Vagina (tissue), 2 donors: ENCODE data around the gene MIEF1. TPM values are rescaled to one million over a fixed set of nuclear protein-coding genes. Genes with fewer than 3 reads are reported as not detected.

Experiments used
- DNase-seq, 2 donors: peaks; one replicate each; pipeline ENCODE4 v3.0.0-alpha.2; 2017; ENCODE audit errors: extremely low spot score in 2 of 2
- H3K27ac ChIP-seq: fragments of 200-600 bp; sonication (generic); one replicate; pipeline ENCODE4 v1.5.1; 2019
- H3K27me3 ChIP-seq: fragments of 200-600 bp; sonication (generic); one replicate; pipeline ENCODE4 v1.5.1; 2019
- H3K36me3 ChIP-seq, 2 donors: fragments of 200-600 bp; sonication (generic); one replicate each; pipeline ENCODE4 v1.5.1; 2017 to 2019
- H3K4me1 ChIP-seq: fragments of 200-600 bp; sonication (generic); one replicate; pipeline ENCODE4 v1.5.1; 2019
- H3K4me3 ChIP-seq, 2 donors: fragments of 200-600 bp; sonication (generic); 1 replicate in 1 of 2; 2 replicates in 1 of 2; pipeline ENCODE4 v1.5.1; 2016 to 2019
- H3K9me3 ChIP-seq: fragments of 200-600 bp; sonication (generic); one replicate; pipeline ENCODE4 v1.5.1; 2019
- CTCF ChIP-seq, 3 experiments: fragments of 450-650 bp in 2 of 3; fragments of 200-600 bp in 1 of 3; sonication (generic) in 1 of 3; IDR thresholded peaks; one replicate each; pipeline ENCODE4 v1.5.1; 2017 to 2019; ENCODE audit warnings: antibody characterized with exemption in 3 of 3, mild to moderate bottlenecking in 2 of 3, moderate library complexity in 2 of 3
- POLR2A ChIP-seq, 2 donors: fragments of 450-650 bp; IDR thresholded peaks; one replicate each; pipeline ENCODE4 v1.6.1; 2017; ENCODE audit warnings: antibody characterized with exemption in 2 of 2, mild to moderate bottlenecking in 2 of 2, moderate library complexity in 2 of 2
- POLR2AphosphoS5 ChIP-seq, 2 donors: sonication (generic); formaldehyde crosslinking; IDR thresholded peaks; one replicate each; pipeline ENCODE4 v1.9.0; 2017; ENCODE audit warnings: antibody characterized with exemption in 2 of 2, mild to moderate bottlenecking in 2 of 2, low read depth in 1 of 2; ENCODE audit not compliant: insufficient read depth in 1 of 2
- intact Hi-C: fragments of 100-400 bp; cut with DNase I; formaldehyde crosslinking; loops from one replicate; pipeline ENCODE4 v1.15.1; 2023
- total RNA-seq: library from RNA; depleted of rRNA; stranded (reverse); fragments of >200 nt; gene quantifications from one replicate; pipeline ENCODE4 v1.2.3, GENCODE V29; 2016

The MIEF1 gene
- total RNA-seq, 1 donor from 2014 or later, result 18.9 TPM

GRCh38 chr22:39482768-39483167, 19.3 kb upstream of the MIEF1 start:
- Histone ChIP-seq H3K4me1 (no peaks in the 10 kb centered on the region), H3K27me3 (no peaks in the 10 kb centered on the region), H3K9me3 (no peaks in the 10 kb centered on the region), H3K27ac (no peak overlapping the region), H3K36me3 (no peaks in the 10 kb centered on the region), H3K4me3 (no peak overlapping the region)
- intact Hi-C loops, result no loop called here
- DNase-seq, result no peak
- TF ChIP-seq CTCF (IDR thresholded peaks at IDR 0.05) (no peak), POLR2A (IDR thresholded peaks at IDR 0.05) (no peak), POLR2AphosphoS5 (IDR thresholded peaks at IDR 0.05; ENCODE audit: insufficient read depth in 1 of 2, low read depth in 1 of 2) (no peak)

DNA sequence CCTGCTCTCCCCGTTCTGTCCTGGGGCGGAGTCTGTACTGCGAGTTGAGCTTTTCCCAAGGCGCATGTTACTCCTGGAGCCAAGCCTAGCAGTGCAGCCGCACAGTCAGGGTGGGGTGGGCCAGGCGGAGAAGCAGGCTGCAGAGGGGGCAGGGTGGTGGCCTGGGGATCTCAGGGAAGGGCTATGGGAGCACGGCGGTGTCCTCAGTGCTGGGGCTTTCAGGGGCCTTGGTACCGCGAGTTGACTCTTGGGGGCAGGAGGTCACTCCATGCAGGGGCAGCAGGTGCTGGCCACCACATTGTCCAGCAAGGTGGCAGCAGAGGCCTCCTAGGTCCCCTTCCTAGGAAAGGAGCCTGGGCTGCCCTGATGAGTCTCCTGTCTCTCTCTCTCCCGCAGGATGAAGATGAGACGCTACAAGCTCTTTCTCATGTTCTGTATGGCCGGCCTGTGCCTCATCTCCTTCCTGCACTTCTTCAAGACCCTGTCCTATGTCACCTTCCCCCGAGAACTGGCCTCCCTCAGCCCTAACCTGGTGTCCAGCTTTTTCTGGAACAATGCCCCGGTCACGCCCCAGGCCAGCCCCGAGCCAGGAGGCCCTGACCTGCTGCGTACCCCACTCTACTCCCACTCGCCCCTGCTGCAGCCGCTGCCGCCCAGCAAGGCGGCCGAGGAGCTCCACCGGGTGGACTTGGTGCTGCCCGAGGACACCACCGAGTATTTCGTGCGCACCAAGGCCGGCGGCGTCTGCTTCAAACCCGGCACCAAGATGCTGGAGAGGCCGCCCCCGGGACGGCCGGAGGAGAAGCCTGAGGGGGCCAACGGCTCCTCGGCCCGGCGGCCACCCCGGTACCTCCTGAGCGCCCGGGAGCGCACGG, 14.9 kb upstream of the MIEF1 start:
- no peak for DNase-seq
- TF ChIP-seq POLR2A (IDR thresholded peaks at IDR 0.05) (no peak), CTCF (IDR thresholded peaks at IDR 0.05) (no peak), POLR2AphosphoS5 (IDR thresholded peaks at IDR 0.05; ENCODE audit: insufficient read depth in 1 of 2, low read depth in 1 of 2) (no peak)
- Histone ChIP-seq H3K36me3 (no peaks in the 10 kb centered on the region), H3K4me1 (no peaks in the 10 kb centered on the region), H3K9me3 (no peaks in the 10 kb centered on the region), H3K27ac (no peak overlapping the region), H3K4me3 (no peak overlapping the region), H3K27me3 (no peaks in the 10 kb centered on the region)
- intact Hi-C loops, result no loop called here

GRCh38 chr22:39487826-39488520, 14.1 kb upstream of the MIEF1 start:
- intact Hi-C loops, result no loop called here
- Histone ChIP-seq H3K4me3 (no peak overlapping the region), H3K9me3 (no peaks in the 10 kb centered on the region), H3K4me1 (no peaks in the 10 kb centered on the region), H3K27me3 (no peaks in the 10 kb centered on the region), H3K36me3 (no peaks in the 10 kb centered on the region), H3K27ac (no peak overlapping the region)
- TF ChIP-seq POLR2A (IDR thresholded peaks at IDR 0.05), result no peak
- TF ChIP-seq POLR2AphosphoS5 (IDR thresholded peaks at IDR 0.05; ENCODE audit: insufficient read depth in 1 of 2, low read depth in 1 of 2), result no peak
- no peak for TF ChIP-seq CTCF (IDR thresholded peaks at IDR 0.05)
- no peak for DNase-seq

DNA sequence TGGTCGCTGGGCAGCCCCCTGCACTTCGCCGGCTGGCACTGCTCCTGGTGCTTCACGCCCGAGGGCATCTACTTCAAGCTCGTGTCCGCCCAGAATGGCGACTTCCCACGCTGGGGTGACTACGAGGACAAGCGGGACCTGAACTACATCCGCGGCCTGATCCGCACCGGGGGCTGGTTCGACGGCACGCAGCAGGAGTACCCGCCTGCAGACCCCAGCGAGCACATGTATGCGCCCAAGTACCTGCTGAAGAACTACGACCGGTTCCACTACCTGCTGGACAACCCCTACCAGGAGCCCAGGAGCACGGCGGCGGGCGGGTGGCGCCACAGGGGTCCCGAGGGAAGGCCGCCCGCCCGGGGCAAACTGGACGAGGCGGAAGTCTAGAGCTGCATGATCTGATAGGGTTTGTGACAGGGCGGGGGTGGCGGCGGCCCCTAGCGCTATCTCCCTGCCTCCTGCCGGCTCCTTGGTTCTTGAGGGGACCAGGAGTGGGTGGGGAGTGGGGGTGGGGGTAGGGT, 13.5 kb upstream of the MIEF1 start:
- no peak for TF ChIP-seq CTCF (IDR thresholded peaks at IDR 0.05)
- TF ChIP-seq POLR2A (IDR thresholded peaks at IDR 0.05), result no peak
- TF ChIP-seq POLR2AphosphoS5 (IDR thresholded peaks at IDR 0.05; ENCODE audit: insufficient read depth in 1 of 2, low read depth in 1 of 2), result no peak
- H3K9me3 ChIP-seq, result no peaks in the 10 kb centered on the region
- no peak for DNase-seq
- H3K36me3 ChIP-seq, result no peaks in the 10 kb centered on the region
- H3K27me3 ChIP-seq, result no peaks in the 10 kb centered on the region
- H3K27ac ChIP-seq, result no peak overlapping the region
- intact Hi-C loops, result no loop called here
- no peaks in the 10 kb centered on the region for H3K4me1 ChIP-seq
- H3K4me3 ChIP-seq, result no peak overlapping the region
